Measurements from ENCODE around the gene SERPINB12. TPM values are rescaled to one million over a fixed set of nuclear protein-coding genes. Genes with fewer than 3 reads are reported as not detected.

The SERPINB12 gene, protein sequence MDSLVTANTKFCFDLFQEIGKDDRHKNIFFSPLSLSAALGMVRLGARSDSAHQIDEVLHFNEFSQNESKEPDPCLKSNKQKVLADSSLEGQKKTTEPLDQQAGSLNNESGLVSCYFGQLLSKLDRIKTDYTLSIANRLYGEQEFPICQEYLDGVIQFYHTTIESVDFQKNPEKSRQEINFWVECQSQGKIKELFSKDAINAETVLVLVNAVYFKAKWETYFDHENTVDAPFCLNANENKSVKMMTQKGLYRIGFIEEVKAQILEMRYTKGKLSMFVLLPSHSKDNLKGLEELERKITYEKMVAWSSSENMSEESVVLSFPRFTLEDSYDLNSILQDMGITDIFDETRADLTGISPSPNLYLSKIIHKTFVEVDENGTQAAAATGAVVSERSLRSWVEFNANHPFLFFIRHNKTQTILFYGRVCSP
- total RNA-seq, result not detected in 3 replicates
- long read RNA-seq, result 0 reads

DNA sequence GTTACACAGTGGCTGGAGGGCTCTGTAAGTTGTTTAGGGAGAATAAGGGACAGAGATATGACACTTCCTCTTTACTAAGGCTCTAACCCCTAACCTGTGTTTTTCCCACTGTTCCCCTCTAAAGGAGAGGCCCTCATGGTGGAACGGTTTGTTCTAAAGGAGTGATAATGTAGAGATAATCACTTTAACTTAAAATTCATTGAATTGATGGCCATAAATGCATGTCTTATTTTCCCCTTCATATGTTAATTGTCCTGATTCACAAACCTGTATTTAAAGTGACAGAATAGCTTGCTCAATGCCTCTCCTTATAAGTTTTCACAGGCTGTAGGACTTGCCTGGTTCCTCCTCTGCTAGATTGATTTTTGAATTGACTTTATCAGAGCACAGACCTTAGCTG lies at the start of gene SERPINB12:
Gene SERPINB12, plus strand, starts transcription at position 301 of the 400 bp plus-strand sequence. CDS start 13,791 bp downstream, outside the sequence.
- no peak for DNase-seq (ENCODE audit: low spot score)
- Mint-ChIP-seq H3K36me3 (ENCODE audit: low read depth) (no peaks in the 10 kb centered on the region), H3K4me3 (ENCODE audit: unreplicated experiment) (no peak within 1 kb of the TSS), H3K27me3 (ENCODE audit: low read depth) (no peaks in the 10 kb centered on the region), H3K4me1 (ENCODE audit: low read depth) (peaks cover 19% of the 10 kb centered on the region), H3K9me3 (ENCODE audit: low read depth) (no peaks in the 10 kb centered on the region), H3K27ac (ENCODE audit: unreplicated experiment) (no peak within 1 kb of the TSS)
- TF ChIP-seq, protein P1, sequence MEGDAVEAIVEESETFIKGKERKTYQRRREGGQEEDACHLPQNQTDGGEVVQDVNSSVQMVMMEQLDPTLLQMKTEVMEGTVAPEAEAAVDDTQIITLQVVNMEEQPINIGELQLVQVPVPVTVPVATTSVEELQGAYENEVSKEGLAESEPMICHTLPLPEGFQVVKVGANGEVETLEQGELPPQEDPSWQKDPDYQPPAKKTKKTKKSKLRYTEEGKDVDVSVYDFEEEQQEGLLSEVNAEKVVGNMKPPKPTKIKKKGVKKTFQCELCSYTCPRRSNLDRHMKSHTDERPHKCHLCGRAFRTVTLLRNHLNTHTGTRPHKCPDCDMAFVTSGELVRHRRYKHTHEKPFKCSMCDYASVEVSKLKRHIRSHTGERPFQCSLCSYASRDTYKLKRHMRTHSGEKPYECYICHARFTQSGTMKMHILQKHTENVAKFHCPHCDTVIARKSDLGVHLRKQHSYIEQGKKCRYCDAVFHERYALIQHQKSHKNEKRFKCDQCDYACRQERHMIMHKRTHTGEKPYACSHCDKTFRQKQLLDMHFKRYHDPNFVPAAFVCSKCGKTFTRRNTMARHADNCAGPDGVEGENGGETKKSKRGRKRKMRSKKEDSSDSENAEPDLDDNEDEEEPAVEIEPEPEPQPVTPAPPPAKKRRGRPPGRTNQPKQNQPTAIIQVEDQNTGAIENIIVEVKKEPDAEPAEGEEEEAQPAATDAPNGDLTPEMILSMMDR (IDR thresholded peaks at IDR 0.05), result no peak

DNA sequence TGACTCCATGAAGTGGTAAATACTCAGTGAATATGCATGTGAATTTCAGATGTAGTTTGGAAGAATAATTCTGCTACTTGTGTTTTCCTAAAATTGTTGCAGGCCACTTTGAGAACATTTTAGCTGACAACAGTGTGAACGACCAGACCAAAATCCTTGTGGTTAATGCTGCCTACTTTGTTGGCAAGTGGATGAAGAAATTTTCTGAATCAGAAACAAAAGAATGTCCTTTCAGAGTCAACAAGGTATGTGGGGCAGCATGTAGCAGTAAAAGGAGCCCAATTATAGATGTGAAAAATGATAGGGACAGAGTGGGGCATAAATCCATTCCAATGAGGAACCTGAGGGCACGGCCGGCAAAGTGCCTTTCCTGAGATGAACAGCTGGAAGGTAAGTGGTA lies 49.3 kb upstream of the SERPINB12 start:
- no peak for DNase-seq (ENCODE audit: low spot score)
- no peak overlapping the region for H3K4me3 Mint-ChIP-seq (ENCODE audit: unreplicated experiment)
- H3K27ac Mint-ChIP-seq (ENCODE audit: unreplicated experiment), result no peak overlapping the region
- TF ChIP-seq, protein P1 (IDR thresholded peaks at IDR 0.05), result no peak
- no peaks in the 10 kb centered on the region for H3K27me3 Mint-ChIP-seq (ENCODE audit: low read depth)
- H3K9me3 Mint-ChIP-seq (ENCODE audit: low read depth), result no peaks in the 10 kb centered on the region
- peaks cover 14% of the 10 kb centered on the region for H3K4me1 Mint-ChIP-seq (ENCODE audit: low read depth)
- no peaks in the 10 kb centered on the region for H3K36me3 Mint-ChIP-seq (ENCODE audit: low read depth)

DNA sequence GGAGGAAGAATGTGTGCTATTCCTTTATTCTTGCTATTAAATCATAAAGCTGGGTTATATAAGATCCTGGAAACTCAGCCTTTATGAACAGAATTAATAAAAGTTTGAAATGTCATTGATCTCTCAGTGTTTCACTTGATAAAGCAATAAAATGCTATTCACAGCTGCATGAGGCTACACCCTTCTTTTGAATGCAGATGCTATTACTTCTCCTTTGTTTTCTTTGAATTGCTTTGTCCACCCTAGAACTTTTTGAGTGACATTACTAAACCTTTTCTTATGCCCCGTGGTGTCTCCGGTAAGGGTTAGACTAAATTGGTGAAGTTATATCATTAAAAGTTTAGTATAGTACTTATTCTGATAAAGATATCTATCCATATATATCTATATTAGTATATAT lies 46.5 kb upstream of the SERPINB12 start:
- Mint-ChIP-seq H3K4me3 (ENCODE audit: unreplicated experiment) (no peak overlapping the region), H3K27me3 (ENCODE audit: low read depth) (no peaks in the 10 kb centered on the region), H3K4me1 (ENCODE audit: low read depth) (peaks cover 9% of the 10 kb centered on the region), H3K36me3 (ENCODE audit: low read depth) (no peaks in the 10 kb centered on the region), H3K27ac (ENCODE audit: unreplicated experiment) (no peak overlapping the region), H3K9me3 (ENCODE audit: low read depth) (no peaks in the 10 kb centered on the region)
- no peak for DNase-seq (ENCODE audit: low spot score)
- TF ChIP-seq, protein P1 (IDR thresholded peaks at IDR 0.05), result no peak

DNA sequence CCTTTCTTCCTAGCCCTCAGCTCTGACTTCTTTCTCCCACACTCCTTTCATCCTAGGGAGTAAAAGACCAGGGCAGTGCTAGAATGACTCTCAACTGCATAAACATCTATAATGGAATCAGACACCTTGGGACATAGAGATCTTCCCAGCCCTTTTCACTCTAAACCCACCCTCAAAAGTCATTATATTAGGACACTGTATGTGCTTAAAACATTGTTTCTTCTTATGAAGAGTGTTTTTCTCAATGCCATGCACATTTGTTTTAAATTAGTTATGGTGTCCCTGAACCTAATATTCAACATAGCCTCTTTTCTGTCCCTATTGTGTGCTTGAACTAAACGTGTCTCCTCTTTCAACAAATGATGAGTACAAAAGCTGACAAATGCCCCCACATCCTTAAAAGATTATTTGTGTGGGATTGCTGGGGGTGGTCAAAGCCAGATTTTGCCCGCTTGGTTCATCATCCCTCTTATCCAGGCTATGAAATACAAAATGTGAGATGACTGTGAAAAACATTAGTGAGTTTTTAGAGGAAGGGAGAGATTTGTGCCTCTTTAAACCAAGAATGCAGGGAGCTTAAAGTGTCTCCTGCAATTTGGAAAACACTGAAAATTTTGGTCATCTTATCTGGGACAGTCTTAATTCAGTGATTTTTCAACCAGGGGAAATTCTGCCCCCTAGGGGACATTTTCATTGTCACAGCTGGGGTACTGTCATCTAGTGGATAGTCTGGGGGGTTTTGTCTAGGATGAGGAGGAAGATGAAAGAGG lies 36.4 kb upstream of the SERPINB12 start:
- Mint-ChIP-seq H3K9me3 (ENCODE audit: low read depth) (no peaks in the 10 kb centered on the region), H3K4me3 (ENCODE audit: unreplicated experiment) (no peak overlapping the region), H3K27me3 (ENCODE audit: low read depth) (peaks cover 3% of the 10 kb centered on the region), H3K27ac (ENCODE audit: unreplicated experiment) (no peak overlapping the region), H3K4me1 (ENCODE audit: low read depth) (peaks cover 13% of the 10 kb centered on the region), H3K36me3 (ENCODE audit: low read depth) (no peaks in the 10 kb centered on the region)
- no peak for DNase-seq (ENCODE audit: low spot score)
- TF ChIP-seq, protein P1 (IDR thresholded peaks at IDR 0.05), result peak; percentile 78

DNA sequence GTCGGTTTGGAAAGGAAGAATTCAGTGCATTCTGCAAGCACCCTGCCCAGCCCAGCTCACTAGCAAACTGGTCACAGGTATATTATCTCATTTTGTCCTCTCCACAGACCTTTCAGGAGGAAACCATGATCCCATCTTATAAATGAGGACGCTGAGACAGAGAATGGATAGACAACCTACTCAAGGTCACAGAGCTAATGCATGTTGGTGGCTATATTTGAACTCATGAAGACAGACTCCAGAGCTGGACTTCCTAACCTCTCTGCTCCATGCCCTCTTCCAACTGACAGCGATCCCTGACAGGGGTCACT lies 35.9 kb upstream of the SERPINB12 start:
- Mint-ChIP-seq H3K4me3 (ENCODE audit: unreplicated experiment) (no peak overlapping the region), H3K27ac (ENCODE audit: unreplicated experiment) (no peak overlapping the region), H3K4me1 (ENCODE audit: low read depth) (peaks cover 13% of the 10 kb centered on the region), H3K36me3 (ENCODE audit: low read depth) (no peaks in the 10 kb centered on the region), H3K9me3 (ENCODE audit: low read depth) (no peaks in the 10 kb centered on the region), H3K27me3 (ENCODE audit: low read depth) (peaks cover 3% of the 10 kb centered on the region)
- DNase-seq (ENCODE audit: low spot score), result no peak
- TF ChIP-seq, protein P1 (IDR thresholded peaks at IDR 0.05), result peak; percentile 44
